ENCODE data around the gene TAS2R3.
A peak's percentile ranks its signal among the peaks of the same experiment; 100 is the strongest.

Gene TAS2R3

DNA sequence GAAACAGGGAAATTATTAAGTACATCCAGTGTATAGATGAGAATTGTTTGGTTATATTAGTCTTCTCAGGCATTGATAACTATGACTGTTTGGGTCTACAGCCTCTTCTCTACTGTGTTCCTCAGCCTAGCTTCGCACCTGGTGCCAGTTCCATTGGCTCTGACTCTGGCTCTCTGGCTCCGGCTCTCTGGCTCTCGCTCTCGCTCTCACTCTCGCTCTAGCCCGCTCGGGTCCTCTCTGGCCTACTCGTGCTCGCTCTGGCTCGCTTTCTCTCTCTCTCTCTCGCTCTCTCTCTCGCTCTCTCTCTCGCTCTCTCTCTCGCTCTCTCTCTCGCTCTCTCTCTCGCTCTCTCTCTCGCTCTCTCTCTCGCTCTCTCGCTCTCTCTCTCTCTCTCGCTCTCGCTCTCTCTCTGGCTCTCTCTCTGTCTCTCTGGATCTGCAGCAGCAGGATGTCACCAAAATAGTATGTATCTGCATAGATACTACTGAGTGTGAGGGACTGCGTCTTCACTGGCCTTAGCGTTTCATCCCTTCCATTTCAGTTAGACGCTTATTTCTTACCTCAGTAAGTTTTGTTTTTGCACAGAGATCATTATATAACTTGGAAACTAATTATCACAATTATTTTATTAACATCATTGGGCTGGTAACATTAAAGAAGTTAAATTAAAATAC lies 32.3 kb upstream of the TAS2R3 start:
- H3K4me3 ChIP-seq (ENCODE audit: low read depth, low read length) = no peak overlapping the region
- no peak for TF ChIP-seq CTCF (IDR thresholded peaks at IDR 0.05; ENCODE audit: low read depth, low read length, missing control alignments)
- DNase-seq (ENCODE audit: low read depth) = no peak

DNA sequence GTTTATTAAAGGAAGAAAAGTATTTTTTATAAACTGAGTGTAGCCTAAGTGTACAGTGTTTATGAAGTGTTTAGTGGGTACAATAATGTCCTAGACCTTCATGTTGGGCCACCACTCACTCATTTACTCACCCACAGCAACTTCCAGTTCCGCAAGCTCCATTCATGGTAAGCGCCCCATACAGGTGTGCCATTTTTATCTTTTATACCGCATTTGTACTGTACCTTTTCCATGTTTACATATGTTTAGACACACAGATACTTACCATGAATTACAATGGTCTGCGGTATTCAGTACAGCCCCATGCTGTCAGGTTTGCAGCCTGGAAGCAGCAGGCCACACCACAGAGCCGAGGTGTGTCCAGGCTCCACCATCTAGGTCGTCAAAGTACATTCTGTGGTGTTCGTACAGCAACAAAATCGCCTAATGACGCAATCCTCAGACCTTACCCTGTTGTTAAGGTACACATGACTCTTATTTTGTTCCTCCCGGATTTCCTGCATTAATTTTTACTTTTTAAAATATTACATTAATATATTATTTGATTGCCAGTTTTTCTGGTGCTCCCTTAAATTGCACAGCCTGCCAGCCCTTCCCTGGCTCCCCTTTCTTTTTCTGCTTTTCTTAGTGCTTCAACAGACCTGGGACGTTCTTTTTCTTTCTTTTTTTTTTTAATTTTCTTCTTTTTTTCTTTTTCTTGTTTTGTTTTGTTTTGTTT lies 26.6 kb upstream of the TAS2R3 start:
- H3K4me3 ChIP-seq (ENCODE audit: low read depth, low read length) = peak overlapping the region; percentile 76
- TF ChIP-seq CTCF (IDR thresholded peaks at IDR 0.05; ENCODE audit: low read depth, low read length, missing control alignments) = no peak

DNA sequence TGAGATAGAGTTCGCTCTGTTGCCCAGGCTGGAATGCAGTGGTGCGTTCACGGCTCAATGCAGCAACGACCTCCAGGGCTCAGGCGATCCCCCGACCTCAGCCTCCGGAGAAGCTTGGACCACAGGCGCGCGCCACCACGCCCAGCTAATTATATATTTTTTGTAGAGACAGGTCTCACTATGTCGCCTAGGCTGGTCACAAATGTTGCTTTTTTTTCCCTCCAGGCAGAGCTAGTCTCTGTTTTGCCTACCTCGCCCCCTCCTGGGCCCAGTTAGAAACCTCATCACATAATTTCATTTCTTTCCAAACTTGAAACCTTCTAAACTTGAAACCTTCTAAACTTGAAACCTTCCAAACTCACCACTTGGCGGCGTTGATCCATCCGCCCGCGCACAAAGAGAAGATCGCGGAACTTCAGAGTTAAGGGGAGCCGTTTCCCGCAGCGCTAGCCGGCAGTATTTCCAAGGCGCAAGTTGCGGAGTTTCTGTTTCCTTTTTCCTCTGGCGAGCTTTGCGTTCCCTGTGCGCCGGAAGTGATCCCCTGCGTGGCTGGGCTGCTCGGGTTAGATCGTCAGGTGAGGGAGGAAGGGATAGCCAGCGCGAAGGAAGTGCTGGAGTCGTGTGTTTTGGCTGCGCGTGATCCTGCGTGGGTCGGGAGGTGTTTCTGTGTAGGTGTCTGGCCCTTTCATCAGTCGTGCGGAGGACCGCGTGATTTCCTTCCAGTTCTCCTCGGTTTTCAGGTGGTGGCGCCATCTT lies 25.9 kb upstream of the TAS2R3 start, which contains the start of gene SSBP1:
Gene SSBP1 (plus strand): TSS at position 523 of the 756 bp plus-strand sequence. CDS start 809 bp downstream, outside the sequence.
- peak within 1 kb of the TSS; percentile 76 for H3K4me3 ChIP-seq (ENCODE audit: low read depth, low read length)
- DNase-seq (ENCODE audit: low read depth) = peak; percentile 93
- peak; percentile 82 for TF ChIP-seq CTCF (IDR thresholded peaks at IDR 0.05; ENCODE audit: low read depth, low read length, missing control alignments)

More for the DNA sequence above, 26.6 kb upstream of the TAS2R3 start:
- no peak for DNase-seq (ENCODE audit: low read depth)

DNA sequence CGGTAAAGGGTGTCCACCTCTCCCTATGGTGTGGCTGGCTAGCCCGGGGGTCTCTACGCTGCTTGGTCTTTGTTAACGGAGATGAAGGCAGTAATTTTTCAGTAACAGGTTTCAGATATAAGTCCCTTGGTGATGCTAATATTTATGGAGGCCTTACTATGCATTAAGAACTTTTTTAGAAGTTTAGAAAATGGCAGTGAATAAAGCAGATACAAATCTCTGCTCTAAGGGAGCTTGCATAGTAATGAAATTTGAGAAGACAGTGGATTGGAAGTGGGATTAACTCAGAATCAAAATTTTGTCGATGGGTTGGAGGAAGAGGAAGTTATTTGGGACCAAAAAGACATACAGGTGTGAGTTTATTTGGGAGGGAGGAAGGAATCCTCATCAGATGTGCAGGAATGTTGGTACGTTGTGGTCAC lies 25.3 kb upstream of the TAS2R3 start:
- H3K4me3 ChIP-seq (ENCODE audit: low read depth, low read length) = peak overlapping the region; percentile 76
- TF ChIP-seq CTCF (IDR thresholded peaks at IDR 0.05; ENCODE audit: low read depth, low read length, missing control alignments) = no peak
- DNase-seq (ENCODE audit: low read depth) = no peak

GRCh38 chr7:141739250-141739649 lies 24.6 kb upstream of the TAS2R3 start:
- no peak for TF ChIP-seq CTCF (IDR thresholded peaks at IDR 0.05; ENCODE audit: low read depth, low read length, missing control alignments)
- no peak for DNase-seq (ENCODE audit: low read depth)
- H3K4me3 ChIP-seq (ENCODE audit: low read depth, low read length) = peak overlapping the region; percentile 76

DNA sequence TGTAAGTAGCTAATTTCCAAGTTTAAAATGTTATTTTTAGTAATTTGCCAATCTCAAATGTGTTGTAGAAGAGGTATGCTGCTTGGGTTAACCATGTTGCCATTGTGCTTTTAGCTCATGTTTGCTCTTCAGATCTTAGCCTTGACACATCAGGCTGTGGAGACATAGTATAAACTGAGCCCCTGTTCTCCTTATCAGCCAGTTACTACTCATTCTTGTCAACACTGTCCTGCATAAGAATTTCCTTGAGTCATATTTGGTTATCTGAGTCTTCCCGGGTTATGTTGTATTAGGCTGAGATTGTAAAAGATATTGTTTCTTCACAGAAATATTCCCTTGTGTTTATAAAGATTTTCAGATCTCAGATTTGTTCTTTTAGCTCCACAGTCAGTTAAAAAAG lies 21.7 kb upstream of the TAS2R3 start:
- no peak for DNase-seq (ENCODE audit: low read depth)
- TF ChIP-seq CTCF (IDR thresholded peaks at IDR 0.05; ENCODE audit: low read depth, low read length, missing control alignments) = no peak
- H3K4me3 ChIP-seq (ENCODE audit: low read depth, low read length) = no peak overlapping the region
